Gastrocnemius medialis (tissue), 4 donors: ENCODE measurements around the gene UFD1.

ENCODE experiments used
- POLR2A ChIP-seq, 2 donors: fragments of 450-650 bp; IDR thresholded peaks; one replicate each; pipeline ENCODE4 v1.6.1; 2017; ENCODE audit warnings: antibody characterized with exemption in 2 of 2, mild to moderate bottlenecking in 2 of 2, moderate library complexity in 2 of 2
- TF ChIP-seq, protein P1 (sequence below), 5 experiments: fragments of 450-650 bp in 3 of 5; fragments of 200-600 bp in 2 of 5; sonication (generic) in 2 of 5; IDR thresholded peaks in 4 of 5; conservative IDR thresholded peaks in 1 of 5; 1 replicate in 4 of 5; 2 replicates in 1 of 5; pipeline ENCODE4 v1.5.1; 2016 to 2019; ENCODE audit warnings: antibody characterized with exemption in 5 of 5, mild to moderate bottlenecking in 3 of 5, moderate library complexity in 3 of 5

DNA sequence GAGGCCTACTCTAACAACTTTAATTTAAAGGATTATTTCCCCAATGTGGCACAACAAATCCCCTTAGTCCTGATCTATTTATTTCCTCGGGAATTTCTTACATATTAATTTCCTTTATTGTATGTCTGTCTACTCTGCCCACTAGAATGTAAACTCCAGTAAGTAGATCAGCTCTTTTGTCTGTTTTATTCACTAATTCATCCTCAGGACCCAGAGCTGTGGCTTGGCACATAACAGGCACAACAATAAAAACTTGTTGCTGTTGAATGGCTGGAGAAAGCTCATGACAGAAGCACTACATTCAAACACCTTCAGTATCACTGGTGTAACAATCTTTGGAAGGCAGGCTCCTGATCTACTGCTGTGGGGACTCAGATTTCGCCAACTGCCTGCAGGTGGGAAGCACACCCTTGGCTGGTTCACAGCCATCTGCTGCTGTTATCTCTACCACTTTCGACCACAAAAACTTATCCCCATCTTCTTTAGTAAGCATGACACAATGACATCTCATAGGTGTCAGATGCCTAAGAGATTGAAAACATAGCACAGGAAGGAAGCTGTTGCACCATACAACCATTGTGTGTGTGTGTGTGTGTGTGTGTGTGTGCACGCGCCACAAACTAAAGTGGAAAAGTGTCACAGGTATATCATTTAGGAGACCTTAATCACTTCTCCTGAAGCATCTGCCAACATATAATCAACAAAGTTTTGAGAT lies 59.4 kb downstream of the UFD1 start:
- TF ChIP-seq, protein P1, sequence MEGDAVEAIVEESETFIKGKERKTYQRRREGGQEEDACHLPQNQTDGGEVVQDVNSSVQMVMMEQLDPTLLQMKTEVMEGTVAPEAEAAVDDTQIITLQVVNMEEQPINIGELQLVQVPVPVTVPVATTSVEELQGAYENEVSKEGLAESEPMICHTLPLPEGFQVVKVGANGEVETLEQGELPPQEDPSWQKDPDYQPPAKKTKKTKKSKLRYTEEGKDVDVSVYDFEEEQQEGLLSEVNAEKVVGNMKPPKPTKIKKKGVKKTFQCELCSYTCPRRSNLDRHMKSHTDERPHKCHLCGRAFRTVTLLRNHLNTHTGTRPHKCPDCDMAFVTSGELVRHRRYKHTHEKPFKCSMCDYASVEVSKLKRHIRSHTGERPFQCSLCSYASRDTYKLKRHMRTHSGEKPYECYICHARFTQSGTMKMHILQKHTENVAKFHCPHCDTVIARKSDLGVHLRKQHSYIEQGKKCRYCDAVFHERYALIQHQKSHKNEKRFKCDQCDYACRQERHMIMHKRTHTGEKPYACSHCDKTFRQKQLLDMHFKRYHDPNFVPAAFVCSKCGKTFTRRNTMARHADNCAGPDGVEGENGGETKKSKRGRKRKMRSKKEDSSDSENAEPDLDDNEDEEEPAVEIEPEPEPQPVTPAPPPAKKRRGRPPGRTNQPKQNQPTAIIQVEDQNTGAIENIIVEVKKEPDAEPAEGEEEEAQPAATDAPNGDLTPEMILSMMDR (IDR thresholded peaks at IDR 0.05 in 4 of 5, conservative IDR thresholded peaks at IDR 0.05 in 1 of 5), result no peak
- TF ChIP-seq POLR2A (IDR thresholded peaks at IDR 0.05), result no peak
